GM12872 (cell line): ENCODE results near the gene FAM241B.

Experiments
- TF ChIP-seq, protein P1 (sequence below): IDR thresholded peaks from 3 replicates; pipeline ENCODE4 v1.5.1; 2011; ENCODE audit warnings: low read depth, mild to moderate bottlenecking, low read length, moderate library complexity; ENCODE audit not compliant: insufficient read depth

The FAM241B gene

DNA sequence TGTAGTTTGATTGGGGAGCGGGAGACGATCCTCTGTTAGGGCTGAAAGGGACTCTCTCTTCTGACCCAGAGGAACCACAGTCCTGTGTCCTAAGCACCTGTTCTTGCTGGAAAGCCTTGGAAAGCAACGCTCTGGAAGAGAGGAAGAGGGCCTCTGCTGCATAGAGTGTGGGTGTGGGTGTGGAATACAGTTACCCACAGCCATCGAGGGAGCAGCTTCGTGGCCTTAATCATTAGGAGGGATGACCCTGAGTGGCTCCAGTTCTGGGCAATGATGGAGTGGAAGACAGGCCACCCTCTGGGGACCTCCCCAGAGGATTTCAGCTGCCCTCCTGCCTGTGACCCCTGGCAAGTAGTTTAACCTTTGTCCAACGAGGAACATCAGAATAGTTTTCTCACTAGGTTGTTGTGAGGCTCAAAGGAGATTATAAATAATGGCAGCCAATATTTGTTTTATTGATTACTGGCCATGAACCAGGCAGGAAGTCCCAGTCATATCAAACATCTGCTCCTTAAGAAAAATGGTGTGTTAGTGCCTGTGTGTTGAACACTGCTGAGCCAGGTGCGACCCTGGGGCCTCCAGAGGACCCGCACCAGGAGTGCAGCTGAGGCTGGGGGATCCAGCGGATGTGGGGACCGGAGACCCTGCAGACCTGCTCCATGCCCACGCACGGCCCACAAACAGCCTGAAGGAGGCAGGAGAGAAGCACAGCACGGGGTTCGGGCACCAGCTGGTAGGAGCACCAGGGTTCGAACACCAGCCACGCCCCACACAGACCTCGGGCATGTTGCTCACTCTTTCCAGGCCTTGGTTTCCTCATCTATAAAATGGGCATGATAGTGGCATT, 35.6 kb downstream of the FAM241B start:
- TF ChIP-seq, protein P1, sequence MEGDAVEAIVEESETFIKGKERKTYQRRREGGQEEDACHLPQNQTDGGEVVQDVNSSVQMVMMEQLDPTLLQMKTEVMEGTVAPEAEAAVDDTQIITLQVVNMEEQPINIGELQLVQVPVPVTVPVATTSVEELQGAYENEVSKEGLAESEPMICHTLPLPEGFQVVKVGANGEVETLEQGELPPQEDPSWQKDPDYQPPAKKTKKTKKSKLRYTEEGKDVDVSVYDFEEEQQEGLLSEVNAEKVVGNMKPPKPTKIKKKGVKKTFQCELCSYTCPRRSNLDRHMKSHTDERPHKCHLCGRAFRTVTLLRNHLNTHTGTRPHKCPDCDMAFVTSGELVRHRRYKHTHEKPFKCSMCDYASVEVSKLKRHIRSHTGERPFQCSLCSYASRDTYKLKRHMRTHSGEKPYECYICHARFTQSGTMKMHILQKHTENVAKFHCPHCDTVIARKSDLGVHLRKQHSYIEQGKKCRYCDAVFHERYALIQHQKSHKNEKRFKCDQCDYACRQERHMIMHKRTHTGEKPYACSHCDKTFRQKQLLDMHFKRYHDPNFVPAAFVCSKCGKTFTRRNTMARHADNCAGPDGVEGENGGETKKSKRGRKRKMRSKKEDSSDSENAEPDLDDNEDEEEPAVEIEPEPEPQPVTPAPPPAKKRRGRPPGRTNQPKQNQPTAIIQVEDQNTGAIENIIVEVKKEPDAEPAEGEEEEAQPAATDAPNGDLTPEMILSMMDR = no peak

DNA sequence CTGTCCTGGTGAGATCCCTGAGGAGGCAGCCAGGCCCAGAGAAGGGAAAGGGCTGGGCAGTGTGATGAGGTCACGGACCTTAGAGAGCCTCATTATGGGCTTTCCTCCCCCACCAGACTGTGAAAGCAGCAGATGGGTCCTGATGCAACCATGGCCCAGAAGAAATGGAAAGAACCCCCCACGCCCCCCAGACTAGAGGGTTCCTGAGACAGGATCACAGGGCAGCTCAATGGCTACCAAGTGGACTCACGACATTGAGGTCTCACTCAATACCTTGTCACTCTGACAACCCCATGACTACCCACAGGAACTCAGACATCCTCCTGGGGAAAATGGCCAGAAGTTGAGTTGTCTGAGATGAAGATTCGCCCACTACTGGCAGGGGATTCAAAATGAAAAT, 36.7 kb downstream of the FAM241B start:
- TF ChIP-seq, protein P1 = no peak

DNA sequence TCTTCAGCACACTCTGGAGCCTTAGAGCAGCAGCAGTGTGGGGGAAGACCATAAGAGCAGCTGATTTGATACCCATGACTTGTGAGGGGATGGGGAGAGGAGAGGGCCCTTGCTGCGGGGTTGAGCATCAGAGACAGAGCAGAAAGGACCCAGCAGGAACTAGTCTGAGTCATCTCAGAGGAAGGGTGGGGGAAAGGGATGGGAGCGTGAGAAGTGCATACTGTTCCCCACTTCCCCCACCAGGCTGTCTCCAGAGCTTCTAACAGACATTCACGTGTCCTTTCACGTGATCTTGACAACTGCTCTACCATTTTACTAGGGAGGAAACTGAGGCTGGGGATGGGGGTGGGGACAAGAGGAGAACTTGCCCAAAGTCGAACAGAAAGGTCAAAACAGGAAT, 38.7 kb downstream of the FAM241B start:
- TF ChIP-seq, protein P1 = no peak

DNA sequence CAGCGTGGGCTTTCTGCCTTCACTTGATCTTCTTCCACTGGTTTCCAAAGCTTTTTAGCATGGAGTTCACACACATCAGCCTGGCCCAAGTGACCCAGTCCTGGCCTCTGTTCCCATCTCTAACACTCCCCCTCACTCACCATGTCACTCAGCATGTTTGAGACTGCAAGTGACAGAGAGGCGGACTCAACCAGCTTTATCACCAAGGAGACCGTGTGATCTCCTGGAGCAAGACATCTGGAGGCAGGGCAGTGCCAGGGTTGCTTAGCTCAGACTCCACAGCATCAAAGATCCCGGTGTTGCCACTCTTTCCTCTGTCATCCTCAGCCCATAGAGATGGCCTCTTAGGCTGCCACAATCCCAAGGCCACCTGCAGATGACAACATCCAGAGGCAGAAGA, 39.4 kb downstream of the FAM241B start:
- TF ChIP-seq, protein P1 = no peak

DNA sequence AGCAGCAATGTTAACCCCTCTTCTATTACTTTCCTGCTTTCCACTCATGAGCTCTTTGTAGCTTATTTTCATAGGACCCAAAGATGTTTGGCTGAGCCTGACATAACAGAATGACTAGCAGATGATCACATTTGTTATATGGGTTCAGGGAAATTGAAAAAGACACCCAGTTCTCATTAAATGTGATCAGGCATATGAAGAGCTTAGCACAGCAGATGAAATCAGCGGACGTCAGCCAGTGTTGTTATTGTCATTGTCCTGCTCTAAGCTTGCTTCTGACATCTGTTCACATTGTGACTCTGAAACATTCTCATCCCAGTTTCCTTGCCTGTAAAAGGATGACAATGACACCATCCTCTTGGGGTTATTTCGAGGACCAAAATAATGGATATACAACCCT, 43.5 kb downstream of the FAM241B start:
- TF ChIP-seq, protein P1 = no peak

DNA sequence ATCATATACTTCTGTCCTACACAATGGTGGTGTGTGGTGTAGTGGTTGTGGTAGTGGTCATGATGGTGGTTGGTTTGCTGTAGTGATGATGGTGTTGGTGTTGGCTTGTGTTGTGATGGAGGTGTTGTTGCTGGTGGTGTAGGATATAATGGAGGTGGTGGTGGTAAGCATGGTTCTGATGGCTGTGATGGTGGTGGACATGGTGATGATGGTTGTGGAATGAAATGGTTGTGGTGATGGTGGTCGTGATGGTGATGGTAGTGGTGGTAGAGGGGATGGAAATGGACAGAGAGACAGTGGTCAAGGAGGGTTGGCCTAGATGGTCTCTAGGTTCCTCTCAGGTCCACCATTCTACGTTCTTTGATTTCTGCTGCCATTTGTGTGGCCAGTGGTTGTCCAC, 44.7 kb downstream of the FAM241B start:
- TF ChIP-seq, protein P1 = no peak

DNA sequence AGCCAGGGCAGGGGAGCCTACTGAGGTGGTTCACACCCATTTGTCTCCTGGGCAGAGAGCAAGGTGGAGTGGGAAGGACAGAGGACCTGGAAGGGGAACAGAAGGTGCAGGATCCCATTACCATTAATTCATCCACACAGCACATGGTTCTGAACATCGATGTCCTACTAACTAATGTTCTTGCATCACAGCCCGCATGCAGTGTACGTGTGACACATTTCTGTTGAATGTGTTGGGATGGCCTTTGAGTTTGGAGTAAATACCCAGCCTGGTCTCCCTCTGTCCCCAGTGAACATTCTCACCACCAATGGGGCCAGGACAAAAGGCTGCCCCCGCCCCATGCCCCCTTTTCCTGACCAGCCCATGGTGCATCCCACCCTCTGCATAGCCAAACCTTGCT, 46.3 kb downstream of the FAM241B start:
- TF ChIP-seq, protein P1 = no peak
